Caco-2 (cell line): Measurements from ENCODE around the gene GDF10. TPM values are rescaled to one million over a fixed set of nuclear protein-coding genes. Genes with fewer than 3 reads are reported as not detected.

ENCODE experiments used
- BruUV-seq: library from RNA; stranded (reverse); fragments of 400-500 nt; replicated peaks from 2 replicates; lab custom pipeline; 2021; lab: Mats Ljungman, UMichigan
- CTCF ChIA-PET: fragments of 300-600 bp; sonication (Branson Sonifier 250); formaldehyde crosslinking; loops from one replicate; lab custom pipeline; 2022; ENCODE audit warnings: antibody characterized with exemption; lab: Charles Lee
- POLR2A ChIA-PET: fragments of 300-600 bp; sonication (Branson Sonifier 250); formaldehyde crosslinking; loops from one replicate; lab custom pipeline; 2022; ENCODE audit warnings: antibody characterized with exemption; lab: Charles Lee
- DNase-seq, 2 experiments: peaks; one replicate each; pipeline versions ENCODE4 v3.0.0 to v3.0.0-alpha.2; 2020 to 2022
- H3K27me3 ChIP-seq: replicated peaks from 2 replicates; pipeline ENCODE4 v1.6.0; 2011; ENCODE audit warnings: low read length; ENCODE audit not compliant: control insufficient read depth, insufficient read depth
- H3K36me3 ChIP-seq: 2 replicates; pipeline ENCODE4 v1.5.1; 2011; ENCODE audit warnings: low read length; ENCODE audit not compliant: control insufficient read depth, insufficient read depth
- H3K4me1 ChIP-seq: fragments of 250-450 bp; sonication (Bioruptor Pico); 2 replicates; pipeline ENCODE4 v1.5.1; 2020; ENCODE audit warnings: mild to moderate bottlenecking
- H3K4me3 ChIP-seq: 2 replicates; pipeline ENCODE4 v1.5.1; 2011; ENCODE audit warnings: low read depth, mild to moderate bottlenecking, control low read depth, low read length
- H3K9me3 ChIP-seq: fragments of 250-450 bp; sonication (Bioruptor Pico); 2 replicates; pipeline ENCODE4 v1.5.1; 2020; ENCODE audit warnings: mild to moderate bottlenecking, moderate library complexity
- H3K27ac Mint-ChIP-seq: one replicate; pipeline ENCODE4 v1.8.0; 2022; ENCODE audit warnings: mixed read lengths; ENCODE audit not compliant: unreplicated experiment
- H3K27me3 Mint-ChIP-seq: one replicate; pipeline ENCODE4 v1.8.0; 2022; ENCODE audit warnings: mixed read lengths; ENCODE audit not compliant: insufficient read depth, unreplicated experiment
- H3K36me3 Mint-ChIP-seq: one replicate; pipeline ENCODE4 v1.8.0; 2022; ENCODE audit warnings: mild to moderate bottlenecking, mixed read lengths; ENCODE audit not compliant: insufficient read depth, unreplicated experiment
- H3K4me1 Mint-ChIP-seq: one replicate; pipeline ENCODE4 v1.8.0; 2022; ENCODE audit warnings: low read depth, mixed read lengths; ENCODE audit not compliant: unreplicated experiment
- H3K4me3 Mint-ChIP-seq: one replicate; pipeline ENCODE4 v1.8.0; 2022; ENCODE audit warnings: mild to moderate bottlenecking, moderate library complexity, mixed read lengths; ENCODE audit not compliant: unreplicated experiment
- H3K9me3 Mint-ChIP-seq: one replicate; pipeline ENCODE4 v1.8.0; 2022; ENCODE audit warnings: mixed read lengths; ENCODE audit not compliant: unreplicated experiment
- intact Hi-C: fragments of 100-400 bp; cut with micrococcal nuclease; formaldehyde crosslinking; loops from one replicate; pipeline ENCODE4 v1.10.0; 2022; ENCODE audit not compliant: unreplicated experiment
- total RNA-seq: library from RNA; stranded (reverse); gene quantifications from 2 replicates; pipeline ENCODE4 v1.2.3, GENCODE V29; 2022
- TF ChIP-seq, protein P1 (sequence below), 2 experiments: fragments of 200-600 bp in 1 of 2; IDR thresholded peaks; 1 replicate in 1 of 2; 2 replicates in 1 of 2; pipeline versions ENCODE4 v1.5.1 to v1.8.0; 2011 to 2022; ENCODE audit warnings: antibody characterized with exemption in 1 of 2, control low read depth in 1 of 2, inconsistent platforms in 1 of 2, low read depth in 1 of 2, low read length in 1 of 2, mild to moderate bottlenecking in 1 of 2, moderate library complexity in 1 of 2; ENCODE audit not compliant: insufficient read depth in 1 of 2, severe bottlenecking in 1 of 2, unreplicated experiment in 1 of 2

GDF10 gene
- total RNA-seq, 1 experiment from 2014 or later: not detected

GRCh38 chr10:47320812-47321211, 20.8 kb downstream of the GDF10 start:
- Histone ChIP-seq H3K4me3 (no peak overlapping the region), H3K9me3 (0 out of 2 replicates have a peak, but pooled peaks cover 3% of the 10 kb centered on the region), H3K27me3 (no peaks in the 10 kb centered on the region), H3K36me3 (no peaks in the 10 kb centered on the region), H3K4me1 (no peaks in the 10 kb centered on the region)
- BruUV-seq: no TSS peak
- CTCF ChIA-PET: no interaction called here
- no peaks in the 10 kb centered on the region for H3K36me3 Mint-ChIP-seq
- TF ChIP-seq, protein P1, sequence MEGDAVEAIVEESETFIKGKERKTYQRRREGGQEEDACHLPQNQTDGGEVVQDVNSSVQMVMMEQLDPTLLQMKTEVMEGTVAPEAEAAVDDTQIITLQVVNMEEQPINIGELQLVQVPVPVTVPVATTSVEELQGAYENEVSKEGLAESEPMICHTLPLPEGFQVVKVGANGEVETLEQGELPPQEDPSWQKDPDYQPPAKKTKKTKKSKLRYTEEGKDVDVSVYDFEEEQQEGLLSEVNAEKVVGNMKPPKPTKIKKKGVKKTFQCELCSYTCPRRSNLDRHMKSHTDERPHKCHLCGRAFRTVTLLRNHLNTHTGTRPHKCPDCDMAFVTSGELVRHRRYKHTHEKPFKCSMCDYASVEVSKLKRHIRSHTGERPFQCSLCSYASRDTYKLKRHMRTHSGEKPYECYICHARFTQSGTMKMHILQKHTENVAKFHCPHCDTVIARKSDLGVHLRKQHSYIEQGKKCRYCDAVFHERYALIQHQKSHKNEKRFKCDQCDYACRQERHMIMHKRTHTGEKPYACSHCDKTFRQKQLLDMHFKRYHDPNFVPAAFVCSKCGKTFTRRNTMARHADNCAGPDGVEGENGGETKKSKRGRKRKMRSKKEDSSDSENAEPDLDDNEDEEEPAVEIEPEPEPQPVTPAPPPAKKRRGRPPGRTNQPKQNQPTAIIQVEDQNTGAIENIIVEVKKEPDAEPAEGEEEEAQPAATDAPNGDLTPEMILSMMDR (IDR thresholded peaks at IDR 0.05; ENCODE audit: insufficient read depth in 1 of 2, low read depth in 1 of 2, low read length in 1 of 2, severe bottlenecking in 1 of 2, unreplicated experiment in 1 of 2): no peak
- intact Hi-C loops: no loop called here
- peaks cover 6% of the 10 kb centered on the region for H3K4me1 Mint-ChIP-seq
- peaks cover 22% of the 10 kb centered on the region for H3K27me3 Mint-ChIP-seq
- H3K9me3 Mint-ChIP-seq: peaks cover 8% of the 10 kb centered on the region
- H3K27ac Mint-ChIP-seq: no peak overlapping the region
- POLR2A ChIA-PET: no interaction called here
- H3K4me3 Mint-ChIP-seq: no peak overlapping the region
- no peak for DNase-seq

GRCh38 chr10:47321521-47322195, 21.7 kb downstream of the GDF10 start:
- TF ChIP-seq, protein P1 (IDR thresholded peaks at IDR 0.05; ENCODE audit: insufficient read depth in 1 of 2, low read depth in 1 of 2, low read length in 1 of 2, severe bottlenecking in 1 of 2, unreplicated experiment in 1 of 2): no peak
- Mint-ChIP-seq H3K9me3 (peaks cover 8% of the 10 kb centered on the region), H3K36me3 (no peaks in the 10 kb centered on the region), H3K4me1 (peaks cover 6% of the 10 kb centered on the region), H3K4me3 (no peak overlapping the region), H3K27ac (no peak overlapping the region), H3K27me3 (peaks cover 22% of the 10 kb centered on the region)
- CTCF ChIA-PET: interaction anchor here (2.5 kb wide), 1 partner anchor 10 kb away, joined by 10 read pairs; no protein-coding TSS in a partner anchor
- Histone ChIP-seq H3K36me3 (no peaks in the 10 kb centered on the region), H3K9me3 (0 out of 2 replicates have a peak, but pooled peaks cover 3% of the 10 kb centered on the region), H3K4me1 (no peaks in the 10 kb centered on the region), H3K4me3 (no peak overlapping the region), H3K27me3 (no peaks in the 10 kb centered on the region)
- peak in 1 of 2 experiments; percentile 13 for DNase-seq
- BruUV-seq: no TSS peak
- intact Hi-C loops: no loop called here
- POLR2A ChIA-PET: interaction anchor here (0.6 kb wide), 1 partner anchor 11 kb away, joined by 4 read pairs; no protein-coding TSS in a partner anchor

DNA sequence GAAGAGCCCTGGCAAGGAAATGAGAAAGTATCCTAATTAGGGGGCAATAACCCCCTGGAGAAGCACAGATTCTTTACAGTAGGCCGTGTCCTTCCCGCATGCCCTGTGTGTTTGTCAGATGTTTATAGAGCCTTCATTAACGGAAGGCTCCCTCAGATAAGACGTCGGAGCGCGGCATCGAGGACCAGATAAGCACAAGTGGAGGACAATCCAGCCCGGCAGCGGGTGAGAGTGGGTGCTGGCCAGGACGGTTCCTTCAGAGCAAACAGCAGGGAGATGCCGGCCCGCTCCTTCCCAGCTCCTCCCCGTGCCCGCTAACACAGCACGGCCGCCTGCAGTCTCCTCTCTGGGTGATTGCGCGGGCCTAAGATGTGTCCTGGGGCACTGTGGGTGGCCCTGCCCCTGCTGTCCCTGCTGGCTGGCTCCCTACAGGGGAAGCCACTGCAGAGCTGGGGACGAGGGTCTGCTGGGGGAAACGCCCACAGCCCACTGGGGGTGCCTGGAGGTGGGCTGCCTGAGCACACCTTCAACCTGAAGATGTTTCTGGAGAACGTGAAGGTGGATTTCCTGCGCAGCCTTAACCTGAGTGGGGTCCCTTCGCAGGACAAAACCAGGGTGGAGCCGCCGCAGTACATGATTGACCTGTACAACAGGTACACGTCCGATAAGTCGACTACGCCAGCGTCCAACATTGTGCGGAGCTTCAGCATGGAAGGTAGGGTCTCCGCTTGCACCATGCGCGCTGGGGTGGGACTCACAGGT, 22.5 kb downstream of the GDF10 start, which contains the start of gene GDF2:
Gene GDF2, plus strand, starts transcription at position 155 of the 762 bp plus-strand sequence. Its CDS starts 215 bp downstream, at position 370.
- POLR2A ChIA-PET: no interaction called here
- no peaks in the 10 kb centered on the region for H3K4me1 ChIP-seq
- Mint-ChIP-seq H3K9me3 (peaks cover 8% of the 10 kb centered on the region), H3K27ac (no peak within 1 kb of the TSS), H3K4me3 (no peak within 1 kb of the TSS), H3K36me3 (no peaks in the 10 kb centered on the region), H3K27me3 (peaks cover 22% of the 10 kb centered on the region), H3K4me1 (peaks cover 6% of the 10 kb centered on the region)
- H3K27me3 ChIP-seq: no peaks in the 10 kb centered on the region
- peak in 1 of 2 experiments; percentile 29 for DNase-seq
- CTCF ChIA-PET: interaction anchor here (2.5 kb wide), 1 partner anchor 10 kb away, joined by 10 read pairs; no protein-coding TSS in a partner anchor
- TF ChIP-seq, protein P1 (IDR thresholded peaks at IDR 0.05; ENCODE audit: insufficient read depth in 1 of 2, low read depth in 1 of 2, low read length in 1 of 2, severe bottlenecking in 1 of 2, unreplicated experiment in 1 of 2): no peak
- H3K36me3 ChIP-seq: no peaks in the 10 kb centered on the region
- intact Hi-C loops: no loop called here
- no peak within 1 kb of the TSS for H3K4me3 ChIP-seq
- H3K9me3 ChIP-seq: 0 out of 2 replicates have a peak, but pooled peaks cover 3% of the 10 kb centered on the region
- BruUV-seq: no TSS peak
